ENCODE measurements around the gene CD74. TPM values are rescaled to one million over a fixed set of nuclear protein-coding genes. Genes with fewer than 3 reads are reported as not detected.
"Not testable (repeated sequence)": the region's sequence is repeated elsewhere in the genome, so short reads cannot be mapped to it uniquely, and the experiment has no call there.

CD74 gene
- total and polyA plus RNA-seq, 4 donors, result 59.3 to 175 (median 103) TPM

DNA sequence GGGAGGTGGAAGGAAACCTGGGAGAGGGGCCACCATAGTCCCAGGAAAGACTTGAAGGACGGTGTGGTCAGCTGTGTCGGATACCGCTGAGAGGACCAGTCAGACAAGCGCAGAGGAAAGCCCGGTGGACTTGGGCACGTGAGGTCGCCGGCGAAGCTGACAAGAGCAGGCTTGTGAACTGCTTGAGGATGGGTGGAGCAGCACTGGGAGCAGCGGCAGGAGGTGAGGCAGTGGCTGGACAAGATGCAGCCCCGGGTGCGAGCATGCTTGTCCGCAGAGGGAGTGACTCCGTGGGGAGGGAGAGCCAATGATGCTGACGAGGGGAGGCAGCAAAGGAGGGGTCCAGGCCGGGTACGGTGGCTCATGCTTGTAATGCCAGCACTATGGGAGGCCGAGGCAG lies 18.3 kb upstream of the CD74 start:
- no peaks in the 10 kb centered on the region for H3K36me3 ChIP-seq (ENCODE audit: control insufficient read depth, insufficient read depth, low read length)
- no peak overlapping the region for H3K27ac ChIP-seq (ENCODE audit: low read depth, low read length)
- H3K27me3 ChIP-seq (ENCODE audit: control insufficient read depth, insufficient read depth, low read length), result no peaks in the 10 kb centered on the region
- DNase-seq (ENCODE audit: low read depth in 4 of 6, low spot score in 6 of 6), result no peak
- peaks cover 5% of the 10 kb centered on the region for H3K4me1 ChIP-seq (ENCODE audit: control insufficient read depth, insufficient read depth, low read length)
- H3K4me3 ChIP-seq (ENCODE audit: low read depth, low read length), result no peak overlapping the region
- WGBS (ENCODE audit: insufficient coverage), result 86% methylated on average over 18 of the region's 18 CpGs
- no peaks in the 10 kb centered on the region for H3K9me3 ChIP-seq (ENCODE audit: control insufficient read depth, insufficient read depth, low read length)

DNA sequence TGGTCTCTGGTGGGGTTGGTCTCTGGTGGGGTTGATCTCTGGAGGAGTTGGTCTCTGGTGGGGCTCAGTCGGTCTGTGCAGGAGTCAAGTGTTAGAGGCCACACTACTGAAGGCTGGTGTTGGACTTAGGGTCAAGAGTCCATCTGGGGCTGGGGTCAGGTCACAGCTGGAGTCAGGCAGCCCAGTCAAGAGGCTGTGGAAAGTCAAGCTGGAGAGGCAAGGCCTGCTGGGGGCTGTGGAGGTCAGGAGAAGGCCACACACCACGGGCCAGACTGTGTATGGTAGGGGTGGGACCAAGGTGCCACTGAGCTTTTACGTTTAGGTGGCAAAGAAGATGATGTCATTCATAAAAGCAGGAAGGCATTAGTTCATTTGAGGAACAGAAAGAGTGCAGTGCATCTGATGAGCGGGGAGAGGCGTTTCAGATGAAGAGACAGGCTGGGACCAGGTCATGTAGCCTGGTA lies 16.7 kb upstream of the CD74 start:
- no peak overlapping the region for H3K27ac ChIP-seq (ENCODE audit: low read depth, low read length)
- H3K4me1 ChIP-seq (ENCODE audit: control insufficient read depth, insufficient read depth, low read length), result peaks cover 5% of the 10 kb centered on the region
- H3K36me3 ChIP-seq (ENCODE audit: control insufficient read depth, insufficient read depth, low read length), result no peaks in the 10 kb centered on the region
- H3K27me3 ChIP-seq (ENCODE audit: control insufficient read depth, insufficient read depth, low read length), result no peaks in the 10 kb centered on the region
- DNase-seq (ENCODE audit: low read depth in 4 of 6, low spot score in 6 of 6), result no peak
- WGBS (ENCODE audit: insufficient coverage), result 89% methylated on average over 5 of the region's 5 CpGs
- H3K4me3 ChIP-seq (ENCODE audit: low read depth, low read length), result no peak overlapping the region
- H3K9me3 ChIP-seq (ENCODE audit: control insufficient read depth, insufficient read depth, low read length), result no peaks in the 10 kb centered on the region

DNA sequence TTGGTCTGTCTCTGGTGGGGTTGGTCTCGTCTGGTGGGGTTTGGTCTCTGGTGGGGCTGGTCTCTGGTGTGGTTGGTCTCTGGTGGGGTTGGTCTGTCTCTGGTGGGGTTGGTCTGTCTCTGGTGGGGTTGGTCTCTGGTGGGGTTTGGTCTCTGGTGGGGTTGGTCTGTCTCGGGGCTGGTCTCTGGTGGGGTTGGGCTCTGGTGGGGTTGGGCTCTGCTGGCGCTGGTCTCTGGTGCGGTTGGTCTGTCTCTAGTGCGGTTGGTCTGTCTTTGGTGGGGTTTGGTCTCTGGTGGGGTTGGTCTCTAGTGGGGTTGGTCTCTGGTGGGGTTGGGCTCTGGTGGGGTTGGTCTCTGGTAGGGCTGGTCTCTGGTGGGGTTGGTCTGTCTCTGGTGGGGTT lies 16.3 kb upstream of the CD74 start:
- 91% methylated on average over 4 of the region's 5 CpGs for WGBS (ENCODE audit: insufficient coverage)
- no peaks in the 10 kb centered on the region for H3K27me3 ChIP-seq (ENCODE audit: control insufficient read depth, insufficient read depth, low read length)
- no peaks in the 10 kb centered on the region for H3K36me3 ChIP-seq (ENCODE audit: control insufficient read depth, insufficient read depth, low read length)
- DNase-seq (ENCODE audit: low read depth in 4 of 6, low spot score in 6 of 6), result no peak
- peaks cover 5% of the 10 kb centered on the region for H3K4me1 ChIP-seq (ENCODE audit: control insufficient read depth, insufficient read depth, low read length)
- no peaks in the 10 kb centered on the region for H3K9me3 ChIP-seq (ENCODE audit: control insufficient read depth, insufficient read depth, low read length)
- no peak overlapping the region for H3K4me3 ChIP-seq (ENCODE audit: low read depth, low read length)
- H3K27ac ChIP-seq (ENCODE audit: low read depth, low read length), result no peak overlapping the region

DNA sequence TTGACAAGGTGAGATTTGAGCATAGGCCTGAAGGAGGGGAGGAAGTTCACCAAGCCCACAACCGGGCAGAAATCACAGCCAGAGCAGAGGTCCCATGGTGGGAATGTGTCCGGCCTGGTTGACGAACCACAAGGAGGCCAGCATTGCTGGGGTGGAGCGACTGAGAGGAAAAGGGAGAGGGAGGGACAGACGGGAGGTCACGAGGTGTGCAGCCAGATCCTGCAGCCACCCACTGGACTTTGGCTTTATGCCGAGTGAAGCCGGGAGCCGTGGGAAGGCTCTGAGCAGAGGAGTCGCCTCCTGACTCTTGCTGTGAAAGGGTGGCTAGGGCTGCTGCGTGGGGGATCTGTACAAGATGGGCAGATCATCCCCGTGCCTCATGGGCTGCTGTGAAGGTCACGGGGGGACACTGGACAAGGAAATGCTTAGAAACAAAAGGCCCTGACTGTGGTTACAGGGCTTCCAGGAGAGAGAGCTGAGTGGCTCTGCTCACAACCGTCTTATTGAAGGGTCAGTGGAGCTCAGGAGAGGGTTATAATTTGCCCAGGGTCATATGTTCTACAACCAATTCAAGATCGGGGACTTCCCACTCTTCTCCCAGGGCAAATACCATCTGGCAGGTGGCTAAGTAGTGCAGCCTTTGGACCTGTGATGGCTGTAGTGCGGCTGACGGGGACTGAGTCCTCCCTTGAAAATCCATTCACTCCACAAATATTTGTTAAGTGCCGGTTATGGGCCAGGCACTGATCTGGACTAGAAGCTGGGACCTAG lies 15.6 kb upstream of the CD74 start:
- Histone ChIP-seq H3K4me3 (ENCODE audit: low read depth, low read length) (no peak overlapping the region), H3K4me1 (ENCODE audit: control insufficient read depth, insufficient read depth, low read length) (peaks cover 5% of the 10 kb centered on the region), H3K36me3 (ENCODE audit: control insufficient read depth, insufficient read depth, low read length) (no peaks in the 10 kb centered on the region), H3K27me3 (ENCODE audit: control insufficient read depth, insufficient read depth, low read length) (no peaks in the 10 kb centered on the region), H3K27ac (ENCODE audit: low read depth, low read length) (no peak overlapping the region), H3K9me3 (ENCODE audit: control insufficient read depth, insufficient read depth, low read length) (no peaks in the 10 kb centered on the region)
- 57% methylated on average over 15 of the region's 18 CpGs for WGBS (ENCODE audit: insufficient coverage)
- peak in 1 of 6 donors; percentile 32 for DNase-seq (ENCODE audit: low read depth in 4 of 6, low spot score in 6 of 6)

DNA sequence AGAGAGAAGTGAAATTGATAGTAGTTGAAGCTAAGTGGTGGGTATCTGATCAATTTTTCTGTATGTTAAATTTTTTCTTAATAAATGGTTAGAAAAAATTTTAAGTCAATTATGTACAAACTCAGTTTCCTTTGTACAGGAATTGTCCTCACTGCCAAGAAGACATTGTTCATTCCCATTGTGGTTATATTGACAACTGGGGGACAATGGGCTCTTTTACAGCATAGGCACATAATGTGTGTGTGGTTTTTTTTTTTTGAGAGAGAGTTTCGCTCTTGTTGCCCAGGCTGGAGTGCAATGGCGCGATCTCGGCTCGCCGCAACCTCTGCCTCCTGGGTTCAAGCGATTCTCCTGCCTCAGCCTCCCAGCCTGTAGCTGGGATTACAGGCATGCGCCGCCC lies 13.5 kb upstream of the CD74 start:
- not testable (repeated sequence) for H3K27ac ChIP-seq (ENCODE audit: low read depth, low read length); H3K27me3 ChIP-seq (ENCODE audit: control insufficient read depth, insufficient read depth, low read length)
- WGBS (ENCODE audit: insufficient coverage), result 66% methylated on average over 4 of the region's 9 CpGs

DNA sequence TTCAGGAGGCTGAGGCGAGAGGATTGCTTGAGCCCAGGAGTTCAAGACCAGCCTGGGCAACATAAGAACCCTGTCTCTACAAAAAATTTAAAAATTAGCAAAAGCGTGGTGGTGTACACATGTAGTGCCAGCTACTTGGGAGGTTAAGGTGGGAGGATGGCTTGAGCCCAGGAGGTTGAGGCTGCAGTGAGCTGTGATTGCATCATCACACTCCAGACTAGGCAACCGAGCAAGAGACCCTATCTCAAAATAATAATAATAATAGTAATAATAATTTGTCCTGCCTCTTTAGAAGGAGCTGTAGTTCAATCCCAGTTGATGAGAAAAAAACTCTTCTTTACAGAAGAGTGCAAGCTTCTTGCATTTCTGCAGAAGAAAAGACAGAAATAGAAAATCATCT lies 10.0 kb upstream of the CD74 start:
- Histone ChIP-seq H3K36me3 (ENCODE audit: control insufficient read depth, insufficient read depth, low read length) (no peaks in the 10 kb centered on the region), H3K9me3 (ENCODE audit: control insufficient read depth, insufficient read depth, low read length) (no peaks in the 10 kb centered on the region), H3K4me1 (ENCODE audit: control insufficient read depth, insufficient read depth, low read length) (no peaks in the 10 kb centered on the region), H3K4me3 (ENCODE audit: low read depth, low read length) (no peak overlapping the region), H3K27me3 (ENCODE audit: control insufficient read depth, insufficient read depth, low read length) (no peaks in the 10 kb centered on the region), H3K27ac (ENCODE audit: low read depth, low read length) (no peak overlapping the region)
- no CpG with 5 or more reads among the region's 3 CpGs for WGBS (ENCODE audit: insufficient coverage)
- DNase-seq (ENCODE audit: low read depth in 4 of 6, low spot score in 6 of 6), result no peak

More for the DNA sequence above, 13.5 kb upstream of the CD74 start:
- not testable (repeated sequence) for H3K36me3 ChIP-seq (ENCODE audit: control insufficient read depth, insufficient read depth, low read length); H3K9me3 ChIP-seq (ENCODE audit: control insufficient read depth, insufficient read depth, low read length); H3K4me1 ChIP-seq (ENCODE audit: control insufficient read depth, insufficient read depth, low read length); H3K4me3 ChIP-seq (ENCODE audit: low read depth, low read length); DNase-seq (ENCODE audit: low read depth in 4 of 6, low spot score in 6 of 6)

DNA sequence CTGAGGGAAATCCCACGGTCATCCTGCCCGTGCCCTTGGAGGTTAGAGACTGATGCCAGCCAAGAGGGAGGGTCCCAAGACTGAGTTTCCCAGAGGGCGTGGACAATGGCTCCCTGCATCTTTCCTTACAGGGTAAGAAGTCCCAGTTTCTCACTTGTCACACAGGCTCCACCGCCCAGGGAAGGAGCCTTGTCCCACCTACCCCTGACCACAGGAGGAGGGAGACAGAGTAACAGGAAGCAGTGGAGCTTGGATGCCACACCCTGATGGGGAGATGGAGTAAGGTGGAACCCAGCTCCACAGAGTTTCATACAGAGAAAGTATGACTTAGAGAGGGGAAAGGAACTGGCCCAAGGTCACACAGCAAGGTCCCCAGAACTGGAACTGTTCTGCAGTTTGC lies 9.4 kb upstream of the CD74 start:
- H3K4me1 ChIP-seq (ENCODE audit: control insufficient read depth, insufficient read depth, low read length), result no peaks in the 10 kb centered on the region
- H3K36me3 ChIP-seq (ENCODE audit: control insufficient read depth, insufficient read depth, low read length), result no peaks in the 10 kb centered on the region
- no peaks in the 10 kb centered on the region for H3K9me3 ChIP-seq (ENCODE audit: control insufficient read depth, insufficient read depth, low read length)
- no peak overlapping the region for H3K27ac ChIP-seq (ENCODE audit: low read depth, low read length)
- no peak overlapping the region for H3K4me3 ChIP-seq (ENCODE audit: low read depth, low read length)
- no peaks in the 10 kb centered on the region for H3K27me3 ChIP-seq (ENCODE audit: control insufficient read depth, insufficient read depth, low read length)
- 54% methylated on average over 2 of the region's 4 CpGs for WGBS (ENCODE audit: insufficient coverage)
- no peak for DNase-seq (ENCODE audit: low read depth in 4 of 6, low spot score in 6 of 6)

DNA sequence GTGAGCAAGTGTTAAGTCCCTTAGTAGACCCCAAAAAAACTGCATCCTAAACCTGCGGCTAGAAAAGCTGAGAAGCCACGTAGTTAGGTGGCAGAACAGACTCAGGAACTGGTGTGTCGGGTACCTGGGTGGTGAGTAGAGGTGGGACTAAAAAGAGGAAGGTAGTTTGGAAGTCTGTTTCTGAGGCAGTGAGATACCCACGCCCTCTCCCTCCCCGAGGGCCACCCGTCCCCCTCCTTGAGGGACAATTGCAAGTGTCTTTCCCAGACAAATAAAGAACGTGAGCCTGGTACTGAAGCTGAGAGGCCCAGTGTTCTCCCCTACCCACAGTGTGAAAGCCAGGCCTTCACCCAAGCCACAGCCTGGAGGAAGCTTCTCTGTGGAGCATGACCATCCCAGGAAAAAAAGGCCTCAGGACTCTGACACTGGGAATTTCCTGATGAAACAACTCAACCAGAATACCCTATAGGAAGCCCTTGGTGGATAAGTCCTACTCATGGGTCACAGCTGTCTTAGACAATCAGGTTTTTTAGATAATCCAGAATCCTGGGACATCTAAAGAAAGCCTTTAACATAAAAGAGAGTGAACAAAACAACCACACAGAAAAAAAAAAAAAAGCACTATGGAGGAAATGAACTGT lies 7.0 kb upstream of the CD74 start:
- no peak overlapping the region for H3K4me3 ChIP-seq (ENCODE audit: low read depth, low read length)
- no peaks in the 10 kb centered on the region for H3K4me1 ChIP-seq (ENCODE audit: control insufficient read depth, insufficient read depth, low read length)
- DNase-seq (ENCODE audit: low read depth in 4 of 6, low spot score in 6 of 6), result no peak
- WGBS (ENCODE audit: insufficient coverage), result no CpG with 5 or more reads among the region's 7 CpGs
- H3K27me3 ChIP-seq (ENCODE audit: control insufficient read depth, insufficient read depth, low read length), result no peaks in the 10 kb centered on the region
- H3K27ac ChIP-seq (ENCODE audit: low read depth, low read length), result no peak overlapping the region
- no peaks in the 10 kb centered on the region for H3K9me3 ChIP-seq (ENCODE audit: control insufficient read depth, insufficient read depth, low read length)
- no peaks in the 10 kb centered on the region for H3K36me3 ChIP-seq (ENCODE audit: control insufficient read depth, insufficient read depth, low read length)

DNA sequence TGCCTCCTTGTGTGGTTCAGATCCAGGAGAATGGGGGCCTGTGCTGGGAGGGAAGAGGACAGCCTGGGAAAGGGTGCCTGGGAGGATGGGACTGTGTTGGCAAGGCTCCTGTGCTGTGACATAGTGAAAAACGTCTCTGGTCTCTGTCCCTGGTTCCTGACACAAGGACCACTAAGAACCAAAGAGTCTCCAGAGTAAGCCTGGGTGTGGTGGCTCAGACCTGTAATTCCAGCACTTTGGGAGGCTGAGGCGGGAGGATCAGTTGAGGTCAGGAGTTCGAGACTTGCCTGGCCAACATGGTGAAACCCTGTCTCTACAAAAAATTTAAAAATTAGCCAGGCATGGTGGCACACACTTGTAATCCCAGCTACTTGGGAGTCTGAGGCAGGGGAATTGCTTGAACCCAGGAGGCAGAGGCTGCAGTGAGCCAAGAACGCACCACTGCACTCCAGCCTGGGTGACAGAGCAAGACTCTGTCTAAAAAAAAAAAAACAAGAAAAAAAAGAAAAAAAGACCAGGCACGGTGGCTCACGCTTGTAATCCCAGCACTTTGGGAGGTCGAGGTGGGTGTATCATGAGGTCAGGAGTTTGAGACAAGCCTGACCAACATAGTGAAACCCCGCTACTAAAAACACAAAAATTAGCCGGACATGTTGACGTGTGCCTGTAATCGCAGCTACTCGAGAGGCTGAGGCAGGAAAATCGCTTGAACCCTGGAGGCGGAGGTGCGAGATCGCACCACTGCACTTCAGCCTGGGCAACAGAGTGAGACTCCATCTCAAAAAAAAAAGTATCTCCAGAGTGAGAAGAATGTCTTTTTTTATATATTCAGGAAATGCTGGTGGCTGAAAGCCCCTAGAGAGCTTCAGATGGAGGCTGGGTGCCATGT lies 1.4 kb upstream of the CD74 start:
- 89% methylated on average over 5 of the region's 16 CpGs for WGBS (ENCODE audit: insufficient coverage)
- H3K4me1 ChIP-seq (ENCODE audit: control insufficient read depth, insufficient read depth, low read length), result peaks cover 13% of the 10 kb centered on the region
- not testable (repeated sequence) for H3K27me3 ChIP-seq (ENCODE audit: control insufficient read depth, insufficient read depth, low read length); H3K27ac ChIP-seq (ENCODE audit: low read depth, low read length); H3K9me3 ChIP-seq (ENCODE audit: control insufficient read depth, insufficient read depth, low read length); DNase-seq (ENCODE audit: low read depth in 4 of 6, low spot score in 6 of 6); H3K4me3 ChIP-seq (ENCODE audit: low read depth, low read length); H3K36me3 ChIP-seq (ENCODE audit: control insufficient read depth, insufficient read depth, low read length)

Data from spinal cord (tissue), 10 donors.